ENCODE measurements around the gene ZNF417.
A peak's percentile ranks its signal among the peaks of the same experiment; 100 is the strongest.
"Not testable (repeated sequence)": the region's sequence is repeated elsewhere in the genome, so short reads cannot be mapped to it uniquely, and the experiment has no call there.

ZNF417 gene

DNA sequence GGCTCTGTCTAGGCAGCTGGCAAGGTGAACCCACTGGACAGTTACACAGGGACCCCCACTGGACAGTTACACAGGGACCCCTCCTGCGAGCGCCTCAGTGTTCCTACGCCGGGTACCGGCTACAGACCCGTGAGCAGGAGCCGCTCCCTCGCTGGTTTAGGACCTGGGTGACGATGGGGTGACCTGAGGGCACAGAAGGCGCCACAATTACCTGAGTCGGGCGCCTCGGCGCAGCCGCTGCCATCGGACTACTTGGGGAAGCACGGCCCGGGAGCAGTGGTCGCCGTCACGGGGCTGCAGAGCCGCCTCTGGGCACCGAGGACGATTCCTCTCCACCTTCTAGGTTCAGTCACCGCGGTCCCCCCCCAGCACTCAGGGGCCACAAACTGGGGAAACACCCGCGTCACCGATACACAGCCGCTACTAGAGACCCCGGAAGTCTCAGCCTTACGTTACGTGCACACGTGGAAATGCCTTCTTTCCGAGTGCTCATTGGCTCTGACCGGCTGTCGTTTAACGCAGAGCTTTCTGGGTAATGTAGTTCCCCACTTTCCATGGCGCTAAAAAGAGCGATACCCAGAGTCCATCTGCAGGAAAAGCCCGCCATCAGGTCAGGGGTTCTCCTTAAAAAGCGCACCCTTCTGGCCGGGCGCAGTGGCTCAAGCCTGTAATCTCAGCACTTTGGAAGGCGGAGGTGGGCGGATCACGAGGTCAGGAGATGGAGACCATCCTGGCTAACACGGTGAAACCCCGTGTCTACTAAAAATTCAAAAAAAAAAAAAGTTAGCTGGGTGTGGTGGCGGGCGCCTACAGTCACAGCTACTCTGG lies at the start of gene ZNF417:
Gene ZNF417, minus strand, starts transcription at position 425 of the 828 bp plus-strand sequence. Its CDS starts 181 bp downstream, at position 244.
- DNase-seq (ENCODE audit: low spot score): peak; percentile 88

DNA sequence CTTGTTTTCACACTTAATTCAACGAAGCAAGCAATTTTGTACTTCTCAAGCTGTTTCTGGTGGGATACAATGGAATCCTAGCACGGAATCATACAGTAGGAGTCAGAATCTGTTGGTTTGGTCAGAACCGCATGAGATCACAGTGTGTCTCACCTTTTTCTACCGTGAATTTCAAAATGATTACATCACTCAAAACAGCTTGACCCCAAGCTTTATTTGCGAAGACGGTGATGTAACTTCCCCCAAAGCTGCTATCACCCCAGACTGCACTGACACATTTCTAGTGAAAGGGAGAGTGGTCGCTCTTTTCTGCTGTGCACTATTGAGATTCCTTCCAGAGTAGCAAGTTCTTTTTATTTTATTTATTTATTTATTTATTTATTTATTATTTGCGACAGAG lies 48.4 kb upstream of the ZNF417 start:
- no peak for DNase-seq (ENCODE audit: low spot score)

DNA sequence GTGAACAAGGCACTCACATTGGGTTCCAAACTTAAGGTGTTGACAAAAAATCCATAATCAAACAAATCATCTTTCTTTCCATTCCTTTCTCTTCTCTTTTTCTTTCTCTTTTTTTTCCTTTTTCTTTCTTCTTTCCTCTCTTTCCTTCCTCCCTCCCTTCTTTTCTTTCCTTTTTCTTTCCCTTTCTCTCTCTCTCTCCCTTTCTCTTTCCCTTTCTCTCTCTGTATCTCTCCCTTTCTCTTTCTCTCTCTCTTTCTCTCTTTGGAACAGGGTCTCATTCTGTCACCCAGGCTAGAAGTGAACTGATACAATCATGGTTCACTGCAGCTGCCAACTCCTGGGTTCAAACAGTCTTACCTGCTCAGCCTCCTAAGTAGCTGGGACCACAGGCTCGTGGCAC lies 45.4 kb upstream of the ZNF417 start:
- no peak for DNase-seq (ENCODE audit: low spot score)

DNA sequence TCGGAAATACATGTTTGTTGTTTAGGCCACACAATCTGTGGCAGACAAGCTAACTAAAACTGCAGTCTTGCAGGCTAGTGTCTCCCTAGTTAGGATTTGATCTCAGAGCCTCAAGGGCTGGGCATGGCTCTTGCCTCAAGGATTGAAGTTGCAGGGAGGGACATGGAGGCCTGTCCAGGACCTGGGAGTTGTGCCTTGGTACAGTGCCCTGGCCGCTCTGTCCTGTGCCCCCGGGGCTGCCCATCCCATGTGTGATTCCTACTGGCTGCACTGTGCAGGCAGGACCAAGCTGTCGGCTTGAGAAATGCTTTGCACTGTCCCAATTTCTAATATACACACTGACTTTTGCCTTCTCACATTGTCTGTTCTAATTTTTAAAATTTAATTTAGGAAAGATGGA lies 38.6 kb upstream of the ZNF417 start:
- DNase-seq (ENCODE audit: low spot score): no peak

DNA sequence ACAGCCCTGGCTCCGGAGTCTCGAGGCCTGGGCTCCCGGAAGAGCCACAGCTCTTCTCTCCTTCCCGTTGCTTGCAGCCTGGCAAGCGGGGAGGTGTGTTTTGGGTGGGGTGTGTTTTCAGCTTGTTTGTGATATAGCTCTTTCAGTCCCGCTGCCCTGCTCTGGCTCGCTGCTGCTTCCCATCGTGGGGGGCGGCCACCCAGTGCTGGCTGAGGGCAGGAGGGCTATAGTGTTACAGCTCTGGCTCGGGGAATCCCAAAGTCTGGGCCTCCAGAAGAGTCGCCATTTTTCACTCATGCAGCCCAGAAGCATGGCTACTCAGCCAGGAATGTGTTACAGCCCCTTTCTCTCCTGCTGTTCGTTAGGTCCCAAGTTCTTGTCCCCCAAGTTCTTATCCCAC lies 33.3 kb upstream of the ZNF417 start:
- no peak for DNase-seq (ENCODE audit: low spot score)

DNA sequence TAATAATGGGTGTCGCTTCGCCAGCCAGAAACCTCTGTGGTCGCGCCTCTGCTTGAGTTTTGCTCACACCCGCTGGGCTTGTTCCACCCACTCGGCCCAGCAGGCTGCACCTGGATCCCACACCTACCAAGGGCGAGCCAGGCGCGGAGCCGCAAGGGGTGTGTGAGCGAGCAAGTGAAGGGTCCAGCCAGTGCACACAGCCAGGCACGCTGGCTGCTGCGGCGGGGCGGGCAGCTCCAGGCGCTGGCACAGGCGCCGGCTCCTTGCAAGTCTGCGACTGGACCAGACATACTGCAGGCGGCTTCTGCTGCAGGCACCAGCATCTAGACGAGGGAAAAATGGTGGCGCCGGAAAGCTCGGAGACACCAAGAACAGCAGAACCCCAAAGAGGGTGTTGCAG lies 32.9 kb upstream of the ZNF417 start:
- DNase-seq (ENCODE audit: low spot score): no peak

DNA sequence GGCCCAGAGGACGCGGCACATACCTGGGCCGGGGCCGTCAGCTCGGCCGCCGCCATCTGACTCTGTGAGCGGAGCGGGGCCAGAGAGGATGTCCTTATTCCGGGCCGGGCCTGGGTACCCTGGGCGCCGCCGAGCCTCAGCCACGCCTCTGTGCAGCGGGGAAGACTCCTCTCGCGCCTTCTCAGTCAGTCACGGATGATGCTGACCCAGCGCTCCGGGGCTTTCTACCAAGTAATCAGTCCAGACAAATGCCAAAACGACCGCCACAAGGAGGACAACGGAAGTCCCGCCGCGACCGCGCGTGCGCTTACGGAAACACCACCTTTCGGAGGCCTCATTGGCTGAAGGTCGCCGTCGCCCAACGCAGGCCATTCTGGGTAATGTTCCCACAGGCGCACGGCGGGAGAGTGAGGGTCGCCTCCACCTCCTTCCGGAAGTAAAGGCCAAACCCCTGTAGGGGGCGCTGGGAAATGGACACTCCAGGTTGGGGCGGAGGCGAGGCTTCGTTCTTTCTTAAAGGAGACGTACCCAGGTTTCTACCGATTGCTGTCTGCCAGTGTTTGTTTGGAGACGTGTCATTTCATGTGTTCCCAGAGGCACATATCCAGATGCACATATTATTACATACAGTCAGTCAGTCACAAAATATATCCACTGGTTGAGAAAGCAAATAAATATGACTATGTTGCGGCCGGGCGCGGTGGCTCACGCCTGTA lies 31.2 kb upstream of the ZNF417 start, which contains the start of gene ZNF256:
Gene ZNF256, minus strand, starts transcription at position 288 of the 716 bp plus-strand sequence. Its CDS starts 232 bp downstream, at position 56.
- peak; percentile 96 for DNase-seq (ENCODE audit: low spot score)

DNA sequence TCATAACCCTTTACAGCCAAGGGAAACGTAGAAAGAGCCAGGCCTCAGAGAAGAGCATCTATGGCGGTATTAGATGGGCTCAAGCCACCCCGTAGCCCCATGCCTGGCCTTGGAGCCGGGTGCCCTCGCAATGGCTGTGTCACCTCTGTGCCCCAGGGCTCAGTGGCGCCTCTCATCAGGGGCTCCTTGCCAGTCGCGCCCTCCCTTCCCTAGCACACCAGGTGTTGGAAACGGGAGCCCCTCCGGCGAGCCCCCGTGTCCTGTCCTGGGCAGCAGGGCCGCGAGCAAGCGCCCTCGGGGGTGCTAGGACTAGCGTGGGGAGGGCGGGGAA lies 30.7 kb upstream of the ZNF417 start:
- DNase-seq (ENCODE audit: low spot score): no peak

DNA sequence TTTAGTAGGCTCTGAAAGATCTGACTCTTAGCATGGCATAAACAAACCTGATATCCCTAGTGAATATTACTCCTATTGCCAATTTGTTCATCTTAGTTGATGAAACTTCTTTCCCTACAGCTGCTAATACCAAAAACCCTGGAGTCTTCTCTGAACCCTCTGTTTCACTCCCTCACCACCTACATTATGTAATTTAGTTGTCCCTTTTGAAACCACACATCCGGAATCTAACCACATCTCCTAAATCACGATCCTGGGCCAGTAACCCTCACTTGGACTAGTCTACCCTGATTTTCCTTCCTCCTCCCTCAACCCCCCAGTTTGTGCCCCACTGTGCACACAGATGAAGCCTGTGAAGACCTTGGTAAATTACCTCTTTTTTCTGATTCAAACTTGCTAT lies 29.9 kb upstream of the ZNF417 start:
- DNase-seq (ENCODE audit: low spot score): no peak

DNA sequence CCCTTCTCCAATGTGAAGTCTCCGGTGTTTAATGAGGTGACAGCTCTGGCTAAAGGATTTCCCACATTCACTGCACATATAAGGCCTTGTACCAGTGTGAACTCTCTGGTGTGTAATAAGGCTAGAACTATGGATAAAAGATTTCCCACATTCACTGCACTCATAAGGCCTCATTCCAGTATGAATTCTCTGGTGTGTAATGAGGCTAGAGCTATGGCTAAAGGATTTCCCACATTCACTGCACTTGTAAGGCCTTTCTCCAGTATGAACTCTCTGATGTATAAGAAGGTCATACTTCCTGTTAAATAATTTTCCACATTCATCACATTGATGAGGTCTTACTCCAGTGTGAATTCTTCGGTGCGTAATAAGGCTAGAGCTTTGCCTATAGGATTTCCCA lies 25.2 kb upstream of the ZNF417 start:
- no peak for DNase-seq (ENCODE audit: low spot score)

DNA sequence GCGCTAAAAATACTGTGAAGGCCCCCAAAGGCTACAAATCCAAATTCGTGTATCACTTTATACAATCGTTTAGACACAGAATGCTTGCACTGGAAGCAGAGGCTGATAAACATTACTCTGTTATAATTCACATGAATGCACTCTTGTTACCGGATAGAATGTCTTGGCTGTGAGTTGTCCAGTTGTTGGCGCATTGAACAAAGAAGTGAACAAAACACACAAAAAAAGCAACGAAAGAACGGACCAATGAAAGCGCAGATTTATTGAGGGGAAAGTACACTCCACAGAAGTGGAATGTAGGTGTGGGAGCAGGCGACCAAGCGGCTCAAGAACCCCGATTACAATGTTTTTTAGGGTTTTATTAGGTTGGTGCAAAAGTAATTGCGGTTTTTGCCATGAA lies 19.3 kb upstream of the ZNF417 start:
- no peak for DNase-seq (ENCODE audit: low spot score)

DNA sequence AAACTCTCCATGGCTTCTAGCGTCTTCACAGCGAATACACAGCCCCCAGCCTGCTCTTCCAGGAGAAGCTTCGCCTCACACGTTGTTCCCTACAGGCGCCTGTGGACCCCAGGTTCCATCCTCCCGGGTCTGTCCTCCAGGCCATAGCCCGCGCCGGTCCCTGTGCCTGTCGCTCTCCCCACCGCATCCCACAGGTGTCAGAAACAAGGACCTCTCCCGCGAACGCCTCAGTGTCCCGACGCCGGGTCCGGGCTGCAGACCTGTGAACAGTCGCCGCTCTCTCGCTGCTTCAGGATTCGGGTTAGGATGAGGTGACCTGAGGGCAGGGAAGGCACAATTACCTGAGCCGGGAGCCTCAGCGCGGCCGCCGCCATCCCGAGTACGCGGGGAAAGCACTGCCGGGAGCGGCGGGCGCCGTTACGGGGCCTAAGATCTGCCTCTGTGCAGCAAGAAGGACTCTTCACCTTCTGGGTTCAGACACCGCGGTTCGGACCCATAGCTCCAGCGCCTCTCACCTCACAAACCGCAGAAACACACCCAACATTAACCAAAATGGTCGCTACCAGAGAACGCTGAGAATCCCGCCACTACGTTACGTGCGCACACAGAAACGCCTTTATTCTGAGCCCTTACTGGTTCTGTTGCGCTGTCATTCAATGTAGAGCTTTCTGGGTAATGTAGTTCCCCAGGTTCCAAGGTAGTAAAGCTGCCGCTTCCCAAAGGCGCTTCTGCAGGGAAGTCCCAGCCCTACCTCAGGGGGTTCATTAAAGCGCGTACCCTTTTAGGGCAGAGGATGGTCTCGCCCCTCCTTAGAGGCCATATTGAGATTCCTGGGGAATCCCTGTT lies 18.7 kb upstream of the ZNF417 start, which contains the start of gene ZNF418:
Gene ZNF418, minus strand, starts transcription at position 583 of the 846 bp plus-strand sequence. CDS start 1,580 bp downstream, outside the sequence.
- peak; percentile 77 for DNase-seq (ENCODE audit: low spot score)

DNA sequence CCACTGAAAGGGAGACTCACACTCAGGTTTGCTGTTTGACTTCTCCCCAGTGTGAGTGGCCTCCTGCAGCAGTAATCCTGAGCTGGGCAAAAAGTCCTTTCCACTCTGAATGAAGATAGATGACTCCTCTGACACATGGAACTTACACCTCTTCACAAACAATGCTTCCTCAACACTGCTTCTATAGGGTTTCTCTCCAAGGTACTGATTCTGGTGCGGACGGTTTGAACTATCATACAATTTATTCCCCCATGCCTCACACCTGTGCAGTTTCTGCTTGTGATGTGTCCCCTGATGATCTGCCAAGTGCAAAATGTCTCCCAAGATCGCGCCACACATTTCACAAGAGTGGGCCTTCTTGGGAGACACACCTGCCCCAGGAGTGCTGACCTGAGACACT lies 11.2 kb upstream of the ZNF417 start:
- DNase-seq (ENCODE audit: low spot score): no peak

DNA sequence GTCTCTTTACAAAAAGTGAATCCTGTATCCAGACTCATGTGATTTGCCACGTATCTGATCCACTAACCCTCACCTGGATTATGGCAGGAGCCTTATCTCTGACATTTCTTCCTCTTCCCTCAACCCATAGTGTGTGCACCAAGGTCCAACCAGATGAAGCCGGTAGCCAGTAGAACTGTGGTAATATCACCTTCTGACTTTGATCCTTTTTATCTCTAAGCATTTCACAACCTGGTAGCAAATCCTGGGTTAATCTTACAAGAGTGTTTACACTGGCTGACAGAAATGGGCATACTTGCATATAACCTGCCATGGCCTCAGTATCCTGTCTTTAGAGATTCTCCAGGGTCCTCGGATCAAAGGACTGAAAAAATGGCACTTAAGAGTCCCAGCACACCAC lies 1.9 kb downstream of the ZNF417 start:
- no peak for DNase-seq (ENCODE audit: low spot score)

DNA sequence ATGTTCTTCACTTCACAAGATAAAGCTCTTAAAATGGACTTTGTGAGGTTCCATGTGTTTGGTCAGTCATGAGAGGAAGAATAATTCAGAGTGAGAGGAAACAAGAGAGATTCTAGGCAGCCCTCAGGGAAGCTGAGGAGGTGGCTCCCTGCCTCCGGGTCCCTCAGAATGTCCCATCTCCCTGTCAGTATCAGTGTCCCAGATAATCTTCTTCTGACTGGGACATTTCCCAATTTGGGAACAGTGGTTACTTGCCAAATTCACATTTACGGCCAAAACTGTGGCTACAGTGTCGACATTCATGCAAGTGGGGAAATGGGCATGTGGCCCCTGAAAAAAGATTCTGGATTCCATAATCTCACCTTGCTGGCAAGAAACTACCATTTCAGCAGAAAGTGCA lies 9.0 kb downstream of the ZNF417 start:
- no peak for DNase-seq (ENCODE audit: low spot score)

DNA sequence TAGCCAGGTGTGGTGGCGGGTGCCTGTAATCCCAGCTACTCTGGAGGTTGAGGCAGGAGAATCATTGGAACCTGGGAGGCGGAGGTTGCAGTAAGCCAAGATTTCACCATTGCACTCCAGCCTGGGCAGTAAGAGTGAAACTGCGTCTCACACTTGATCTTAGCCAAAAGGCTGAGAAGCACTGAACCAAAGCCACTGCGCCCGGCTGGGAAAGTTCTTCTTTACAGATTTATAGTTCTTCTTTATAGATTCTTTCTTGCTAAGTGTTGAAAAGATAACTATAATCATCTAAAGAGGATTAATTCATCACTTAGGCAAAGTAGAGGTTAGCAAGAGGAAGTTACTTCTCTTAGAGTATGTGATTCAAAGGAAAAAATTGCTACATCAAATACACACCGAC lies 11.1 kb downstream of the ZNF417 start:
- no peak for DNase-seq (ENCODE audit: low spot score)

DNA sequence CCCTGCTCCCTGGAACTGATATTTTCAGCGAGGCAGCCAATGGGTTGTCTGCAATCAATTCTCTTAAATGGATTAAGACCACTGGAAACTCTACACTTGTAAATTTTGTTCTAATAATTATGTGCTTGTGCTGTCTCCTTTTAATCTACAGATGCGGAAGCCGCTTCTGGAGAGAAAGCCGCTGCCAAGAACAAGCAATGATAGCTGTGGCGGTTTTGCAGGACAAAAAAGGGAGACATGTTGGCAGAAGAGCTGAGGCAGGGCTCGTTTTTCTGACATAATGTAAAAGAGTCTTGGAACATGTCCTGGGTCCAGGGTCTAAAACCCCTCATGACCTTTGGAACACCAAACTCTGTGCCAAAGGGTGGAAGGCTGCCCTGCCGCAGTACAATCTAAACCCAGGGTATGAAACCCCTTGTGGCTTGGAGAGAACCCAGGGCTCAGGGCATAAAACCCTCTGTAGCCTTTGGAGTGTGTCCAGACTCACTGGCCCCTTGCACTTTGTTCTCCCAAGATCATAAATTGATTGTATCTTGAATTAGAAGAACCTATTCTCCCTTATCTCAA lies 12.7 kb downstream of the ZNF417 start:
- DNase-seq (ENCODE audit: low spot score): no peak

DNA sequence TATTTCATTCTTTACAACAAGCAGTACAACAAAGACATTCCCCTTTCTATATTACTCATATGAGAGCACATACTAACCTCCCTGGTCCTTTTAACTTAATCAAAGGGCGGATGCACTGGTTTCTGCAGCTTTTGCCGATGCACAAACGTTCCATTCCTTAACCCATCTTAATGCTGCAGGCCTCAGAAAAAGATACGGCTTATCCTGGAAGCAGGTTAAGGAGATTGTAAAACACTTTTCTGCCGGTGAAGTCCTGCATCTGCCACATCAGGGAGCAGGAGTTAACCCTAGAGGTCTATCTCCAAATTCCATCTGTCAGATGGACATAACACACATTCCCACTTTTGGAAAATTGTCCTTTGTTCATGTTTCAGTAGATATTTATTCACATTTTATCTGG lies 16.1 kb downstream of the ZNF417 start:
- no peak for DNase-seq (ENCODE audit: low spot score)

DNA sequence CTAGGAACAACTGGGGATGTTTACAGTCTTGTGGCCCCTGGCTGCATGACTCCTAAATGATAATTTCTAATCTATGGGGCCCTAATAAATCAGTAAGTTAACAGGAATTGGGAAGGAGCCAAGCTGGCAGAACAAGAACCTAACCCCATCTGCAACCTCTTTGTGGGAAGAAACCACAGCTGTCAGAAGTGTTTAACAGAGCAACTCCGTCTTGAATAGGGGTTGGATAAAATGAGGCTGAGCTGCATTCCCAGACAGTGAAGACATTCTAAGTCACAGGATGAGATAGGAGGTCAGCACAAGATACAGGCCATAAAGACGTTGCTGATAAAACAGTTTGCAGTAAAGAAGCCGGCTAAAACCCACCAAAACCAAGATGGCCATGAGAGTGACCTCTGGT lies 25.7 kb downstream of the ZNF417 start:
- not testable (repeated sequence) for DNase-seq (ENCODE audit: low spot score)

DNA sequence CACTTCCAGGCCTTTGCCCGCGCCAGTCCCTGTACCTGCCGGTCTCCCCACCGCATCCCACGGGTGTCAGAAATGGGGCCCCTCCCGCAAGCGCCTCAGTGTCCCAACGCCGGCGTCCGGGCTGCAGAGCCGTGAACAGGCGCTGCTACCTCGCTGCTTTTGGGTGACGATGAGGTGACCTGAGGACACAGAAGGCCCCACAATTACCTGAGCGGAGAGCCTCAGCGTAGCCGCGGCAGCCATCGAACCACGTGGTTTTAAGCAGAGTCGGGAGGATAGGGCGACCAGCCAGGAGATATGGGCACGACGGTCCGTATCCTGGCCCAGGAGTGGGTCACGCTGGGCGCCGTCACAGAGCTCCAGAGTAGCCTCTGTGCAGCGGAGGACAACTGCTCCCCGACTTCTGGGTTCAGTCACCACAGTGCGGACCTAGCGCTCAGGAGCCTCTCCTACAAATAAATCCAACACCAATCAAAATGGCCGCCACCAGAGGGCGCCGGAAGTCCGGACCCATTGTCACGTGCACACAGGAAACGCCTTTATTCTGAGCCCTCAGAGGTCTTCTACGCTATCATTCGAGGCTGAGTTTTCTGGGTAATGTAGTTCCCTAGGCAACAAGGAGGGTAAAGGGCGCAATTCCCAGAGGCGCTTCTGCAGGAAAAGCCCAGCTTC lies 27.7 kb downstream of the ZNF417 start, which contains the start of gene ZNF814:
Gene ZNF814, minus strand, starts transcription at position 478 of the 672 bp plus-strand sequence. Its CDS starts 235 bp downstream, at position 243.
- peak; percentile 88 for DNase-seq (ENCODE audit: low spot score)

DNA sequence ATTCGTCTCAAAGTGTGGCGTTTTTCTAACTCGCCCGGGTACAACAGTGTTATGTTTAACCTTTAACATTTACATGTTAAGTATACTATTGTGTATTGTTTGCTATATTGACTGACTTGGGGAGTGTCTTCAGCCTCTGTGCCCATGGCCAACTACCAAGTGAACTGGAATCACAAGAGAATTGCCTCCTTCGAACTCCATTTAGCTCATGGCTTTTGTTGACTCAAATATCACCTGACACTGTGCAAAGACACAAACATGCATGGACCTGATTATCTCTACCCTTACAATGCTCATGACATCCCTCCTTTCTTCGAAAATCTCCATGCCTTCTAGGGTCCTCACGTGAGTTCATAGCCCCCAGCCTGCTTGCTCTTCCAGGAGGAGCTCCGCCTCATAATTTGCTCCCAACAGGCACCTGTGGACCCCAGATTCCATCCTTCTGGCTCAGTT lies 28.3 kb downstream of the ZNF417 start:
- DNase-seq (ENCODE audit: low spot score): no peak

All from left forelimb (tissue), 1 donor.